Astrocyte (in vitro differentiated cells and primary cell): ENCODE measurements around the gene TMBIM1. TPM values are rescaled to one million over a fixed set of nuclear protein-coding genes. Genes with fewer than 3 reads are reported as not detected.

Source experiments
- DNase-seq: peaks from one replicate; pipeline ENCODE4 v3.0.0-alpha.2; 2010; ENCODE audit warnings: low read depth
- FAIRE-seq: peaks from 2 replicates; lab custom pipeline; 2011; peaks lifted over from hg19 to GRCh38; lab: Jason Lieb, UNC
- H2AFZ ChIP-seq: 2 replicates; pipeline ENCODE4 v1.6.0; 2012; ENCODE audit warnings: low read depth, low read length, inconsistent platforms
- H3K27ac ChIP-seq: 2 replicates; pipeline ENCODE4 v1.5.1; 2011; ENCODE audit warnings: low read depth, low read length, inconsistent platforms
- H3K27me3 ChIP-seq: 2 replicates; pipeline ENCODE4 v1.6.0; 2011; ENCODE audit warnings: low read length, inconsistent platforms; ENCODE audit not compliant: insufficient read depth
- H3K36me3 ChIP-seq: 2 replicates; pipeline ENCODE4 v1.5.1; 2011; ENCODE audit warnings: low read length, inconsistent platforms; ENCODE audit not compliant: insufficient read depth
- H3K4me1 ChIP-seq: 2 replicates; pipeline ENCODE4 v1.5.1; 2011; ENCODE audit warnings: low read length, inconsistent platforms; ENCODE audit not compliant: insufficient read depth
- H3K4me2 ChIP-seq: 2 replicates; pipeline ENCODE4 v1.6.0; 2012; ENCODE audit warnings: low read length, inconsistent platforms
- H3K4me3 ChIP-seq: 2 replicates; pipeline ENCODE4 v1.5.1; 2011; ENCODE audit warnings: low read depth, mild to moderate bottlenecking, low read length, inconsistent platforms; ENCODE audit not compliant: insufficient read depth
- H3K79me2 ChIP-seq: 2 replicates; pipeline ENCODE4 v1.6.0; 2012; ENCODE audit warnings: mild to moderate bottlenecking, low read length, inconsistent platforms; ENCODE audit not compliant: insufficient read depth
- H3K9ac ChIP-seq: 2 replicates; pipeline ENCODE4 v1.6.0; 2012; ENCODE audit warnings: mild to moderate bottlenecking, low read length, inconsistent platforms
- H3K9me3 ChIP-seq: 2 replicates; pipeline ENCODE4 v1.5.1; 2012; ENCODE audit warnings: low read depth, mild to moderate bottlenecking, low read length, inconsistent platforms; ENCODE audit not compliant: insufficient read depth
- H4K20me1 ChIP-seq: 2 replicates; pipeline ENCODE4 v1.6.0; 2012; ENCODE audit warnings: low read length, inconsistent platforms; ENCODE audit not compliant: insufficient read depth
- H3K27ac Mint-ChIP-seq: one replicate; pipeline ENCODE4 v1.8.0; 2021; ENCODE audit warnings: mild to moderate bottlenecking, mixed read lengths; ENCODE audit not compliant: unreplicated experiment
- H3K27me3 Mint-ChIP-seq: one replicate; pipeline ENCODE4 v1.8.0; 2021; ENCODE audit warnings: low read depth, mixed read lengths; ENCODE audit not compliant: unreplicated experiment
- H3K36me3 Mint-ChIP-seq: one replicate; pipeline ENCODE4 v1.8.0; 2021; ENCODE audit warnings: low read depth, mixed read lengths; ENCODE audit not compliant: unreplicated experiment
- H3K4me1 Mint-ChIP-seq: one replicate; pipeline ENCODE4 v1.8.0; 2021; ENCODE audit warnings: low read depth, mixed read lengths; ENCODE audit not compliant: unreplicated experiment
- H3K4me3 Mint-ChIP-seq: one replicate; pipeline ENCODE4 v1.8.0; 2021; ENCODE audit warnings: mild to moderate bottlenecking, moderate library complexity, mixed read lengths; ENCODE audit not compliant: unreplicated experiment
- H3K9me3 Mint-ChIP-seq: one replicate; pipeline ENCODE4 v1.8.0; 2021; ENCODE audit warnings: mild to moderate bottlenecking, mixed read lengths; ENCODE audit not compliant: unreplicated experiment
- CTCF ChIP-seq: IDR thresholded peaks from 2 replicates; pipeline ENCODE4 v1.5.1; 2011; ENCODE audit warnings: low read depth, mild to moderate bottlenecking, inconsistent platforms, low read length, moderate library complexity; ENCODE audit not compliant: insufficient read depth
- EZH2 ChIP-seq: IDR thresholded peaks from 2 replicates; pipeline ENCODE4 v1.6.1; 2012; ENCODE audit warnings: mild to moderate bottlenecking, low read length, inconsistent platforms; ENCODE audit not compliant: insufficient read depth
- total RNA-seq: library from RNA; stranded (reverse); gene quantifications from 2 replicates; pipeline ENCODE4 v1.2.1, GENCODE V29; 2021

The TMBIM1 gene
- total RNA-seq, 1 donor from 2014 or later = 37.2 TPM

- Histone ChIP-seq H3K27ac (no peak overlapping the region), H2AFZ (no peak overlapping the region), H3K4me2 (no peak overlapping the region), H3K27me3 (no peaks in the 10 kb centered on the region), H3K36me3 (peaks cover 21% of the 10 kb centered on the region), H3K4me1 (peaks cover 14% of the 10 kb centered on the region), H3K79me2 (no peaks in the 10 kb centered on the region), H3K9ac (no peak overlapping the region), H3K9me3 (no peaks in the 10 kb centered on the region), H3K4me3 (no peak overlapping the region), H4K20me1 (peaks cover 38% of the 10 kb centered on the region)
- H3K27ac Mint-ChIP-seq = peak overlapping the region; percentile 63
- DNase-seq (no peak), FAIRE-seq (no peak)
- H3K4me1 Mint-ChIP-seq = peaks cover 33% of the 10 kb centered on the region
- TF ChIP-seq EZH2 = no peak
- no peak for TF ChIP-seq CTCF
- no peak overlapping the region for H3K4me3 Mint-ChIP-seq
- H3K36me3 Mint-ChIP-seq = peaks cover 13% of the 10 kb centered on the region
- H3K9me3 Mint-ChIP-seq = no peaks in the 10 kb centered on the region
- no peaks in the 10 kb centered on the region for H3K27me3 Mint-ChIP-seq
Measured at GRCh38 chr2:218261423-218262236, 30.7 kb downstream of the TMBIM1 start.

GRCh38 chr2:218260742-218261422, 31.4 kb downstream of the TMBIM1 start, which contains the start of gene GPBAR1:
TSS of gene GPBAR1 (plus strand) at chr2:218261015. CDS start at chr2:218262725, 1,710 bp downstream.
- no peaks in the 10 kb centered on the region for H3K27me3 ChIP-seq
- no peak within 1 kb of the TSS for H3K9ac ChIP-seq
- H3K27ac ChIP-seq = no peak within 1 kb of the TSS
- no peak for FAIRE-seq
- Mint-ChIP-seq H3K9me3 (no peaks in the 10 kb centered on the region), H3K4me3 (peak within 1 kb of the TSS; percentile 62), H3K27me3 (no peaks in the 10 kb centered on the region), H3K27ac (peak within 1 kb of the TSS; percentile 95), H3K4me1 (peaks cover 33% of the 10 kb centered on the region), H3K36me3 (peaks cover 11% of the 10 kb centered on the region)
- no peaks in the 10 kb centered on the region for H3K79me2 ChIP-seq
- H3K4me3 ChIP-seq = no peak within 1 kb of the TSS
- peaks cover 16% of the 10 kb centered on the region for H3K36me3 ChIP-seq
- H3K4me2 ChIP-seq = no peak within 1 kb of the TSS
- TF ChIP-seq EZH2 = no peak
- no peak for TF ChIP-seq CTCF
- peaks cover 14% of the 10 kb centered on the region for H3K4me1 ChIP-seq
- H2AFZ ChIP-seq = no peak within 1 kb of the TSS
- peaks cover 34% of the 10 kb centered on the region for H4K20me1 ChIP-seq
- no peak for DNase-seq
- no peaks in the 10 kb centered on the region for H3K9me3 ChIP-seq
